Stimulated activated CD8-positive, alpha-beta memory T cell treated with anti-CD3 and anti-CD28 coated beads, Interleukin-15, amount 100 ng/mL, for 24 hours (primary cell): ENCODE measurements around the gene CSN1S1.
"Not testable (repeated sequence)": the region's sequence is repeated elsewhere in the genome, so short reads cannot be mapped to it uniquely, and the experiment has no call there.

ENCODE experiments used
- DNase-seq: peaks from one replicate; pipeline ENCODE4 v3.0.0-alpha.2; 2020; ENCODE audit warnings: low read depth

Gene CSN1S1

GRCh38 chr4:69930768-69931167 is at the start of gene CSN1S1:
CSN1S1 (plus strand) TSS chr4:69931068; CDS start chr4:69932556, 1,488 bp downstream.
- no peak for DNase-seq

- DNase-seq: no peak
Observed at GRCh38 chr4:69881173-69881773, 49.6 kb upstream of the CSN1S1 start.

- no peak for DNase-seq
Observed at GRCh38 chr4:69882150-69882549, 48.7 kb upstream of the CSN1S1 start.

- no peak for DNase-seq
Observed at GRCh38 chr4:69888336-69888735, 42.5 kb upstream of the CSN1S1 start.

GRCh38 chr4:69894186-69894585 is 36.7 kb upstream of the CSN1S1 start:
- DNase-seq: no peak

- DNase-seq: no peak
Observed at GRCh38 chr4:69894721-69895120, 36.1 kb upstream of the CSN1S1 start.

GRCh38 chr4:69896530-69897116 is 34.2 kb upstream of the CSN1S1 start:
- DNase-seq: no peak

GRCh38 chr4:69907151-69907550 is 23.7 kb upstream of the CSN1S1 start:
- no peak for DNase-seq

GRCh38 chr4:69909195-69909594 is 21.7 kb upstream of the CSN1S1 start:
- no peak for DNase-seq

GRCh38 chr4:69910016-69910782 is 20.7 kb upstream of the CSN1S1 start:
- no peak for DNase-seq

GRCh38 chr4:69920874-69921273 is 10.0 kb upstream of the CSN1S1 start:
- DNase-seq: no peak

GRCh38 chr4:69923782-69924410 is 7.0 kb upstream of the CSN1S1 start:
- DNase-seq: not testable (repeated sequence)

GRCh38 chr4:69934150-69934549 is 3.3 kb downstream of the CSN1S1 start:
- DNase-seq: no peak

- DNase-seq: no peak
Observed at GRCh38 chr4:69936566-69936965, 5.7 kb downstream of the CSN1S1 start.

GRCh38 chr4:69951602-69952001 is 20.7 kb downstream of the CSN1S1 start:
- DNase-seq: no peak

- no peak for DNase-seq
Observed at GRCh38 chr4:69957209-69957608, 26.3 kb downstream of the CSN1S1 start.

GRCh38 chr4:69965628-69966027 is 34.8 kb downstream of the CSN1S1 start, which contains the start of gene CSN2:
CSN2 (minus strand) TSS chr4:69965728; CDS start chr4:69960995, 4,733 bp downstream.
- no peak for DNase-seq

- no peak for DNase-seq
Observed at GRCh38 chr4:69970071-69970470, 39.2 kb downstream of the CSN1S1 start.

GRCh38 chr4:69974631-69975030 is 43.8 kb downstream of the CSN1S1 start:
- no peak for DNase-seq

- no peak for DNase-seq
Observed at GRCh38 chr4:69977582-69977981, 46.7 kb downstream of the CSN1S1 start.

- DNase-seq: no peak
Observed at GRCh38 chr4:69984030-69984443, 53.2 kb downstream of the CSN1S1 start.

GRCh38 chr4:69986663-69987062 is 55.8 kb downstream of the CSN1S1 start:
- no peak for DNase-seq

GRCh38 chr4:69991016-69991415 is 60.1 kb downstream of the CSN1S1 start:
- no peak for DNase-seq
